H9 (cell line): ENCODE results near the gene TUT4. TPM values are rescaled to one million over a fixed set of nuclear protein-coding genes. Genes with fewer than 3 reads are reported as not detected.

ENCODE experiments used
- DNase-seq: peaks from one replicate; pipeline ENCODE4 v3.0.0-alpha.2; 2017
- H2AFZ ChIP-seq: one replicate; pipeline ENCODE4 v1.6.1; 2013; ENCODE audit warnings: mild to moderate bottlenecking, low read length, control low read depth, moderate library complexity
- H2AK5ac ChIP-seq: 2 replicates; pipeline ENCODE4 v1.6.1; 2013; ENCODE audit warnings: low read length, control low read depth, mixed read lengths; ENCODE audit not compliant: insufficient read length
- H2BK120ac ChIP-seq: one replicate; pipeline ENCODE4 v1.6.1; 2013; ENCODE audit warnings: low read depth, mild to moderate bottlenecking, low read length, control low read depth, inconsistent platforms; ENCODE audit not compliant: poor library complexity, severe bottlenecking
- H2BK12ac ChIP-seq: 2 replicates; pipeline ENCODE4 v1.6.1; 2013; ENCODE audit warnings: low read length, control low read depth, mixed read lengths, low read depth; ENCODE audit not compliant: insufficient read length
- H2BK15ac ChIP-seq: 2 replicates; pipeline ENCODE4 v1.6.1; 2013; ENCODE audit warnings: low read depth, low read length, control low read depth
- H2BK20ac ChIP-seq: one replicate; pipeline ENCODE4 v1.6.1; 2013; ENCODE audit warnings: low read depth, mild to moderate bottlenecking, low read length, control low read depth, inconsistent platforms; ENCODE audit not compliant: poor library complexity, severe bottlenecking
- H2BK5ac ChIP-seq: 2 replicates; pipeline ENCODE4 v1.6.1; 2013; ENCODE audit warnings: low read length, control low read depth, mixed read lengths; ENCODE audit not compliant: insufficient read length
- H3K14ac ChIP-seq: 2 replicates; pipeline ENCODE4 v1.6.1; 2013; ENCODE audit warnings: low read length, control low read depth; ENCODE audit not compliant: insufficient read depth
- H3K18ac ChIP-seq: 2 replicates; pipeline ENCODE4 v1.6.1; 2013; ENCODE audit warnings: low read depth, mild to moderate bottlenecking, mixed read lengths, low read length, control low read depth; ENCODE audit not compliant: insufficient read length
- H3K23ac ChIP-seq: 2 replicates; pipeline ENCODE4 v1.6.1; 2013; ENCODE audit warnings: low read length, control low read depth, mixed read lengths, low read depth; ENCODE audit not compliant: insufficient read length
- H3K23me2 ChIP-seq: 2 replicates; pipeline ENCODE4 v1.6.1; 2013; ENCODE audit warnings: low read depth, mild to moderate bottlenecking, mixed read lengths, low read length, control low read depth; ENCODE audit not compliant: insufficient read length, poor library complexity, severe bottlenecking
- H3K27ac ChIP-seq: 2 replicates; pipeline ENCODE4 v1.5.1; 2013; ENCODE audit warnings: low read length, control low read depth, mixed read lengths, low read depth; ENCODE audit not compliant: insufficient read length
- H3K27me3 ChIP-seq: 2 replicates; pipeline ENCODE4 v1.6.1; 2013; ENCODE audit warnings: low read length, control low read depth, inconsistent platforms; ENCODE audit not compliant: insufficient read depth
- H3K4ac ChIP-seq: 2 replicates; pipeline ENCODE4 v1.6.1; 2013; ENCODE audit warnings: low read depth, mild to moderate bottlenecking, control low read depth, inconsistent platforms, low read length, moderate library complexity
- H3K4me1 ChIP-seq: 2 replicates; pipeline ENCODE4 v1.6.1; 2013; ENCODE audit warnings: low read length, control low read depth, inconsistent platforms; ENCODE audit not compliant: insufficient read depth
- H3K4me2 ChIP-seq: 2 replicates; pipeline ENCODE4 v1.6.1; 2013; ENCODE audit warnings: low read length, control low read depth, mixed read lengths; ENCODE audit not compliant: insufficient read length, insufficient read depth
- H3K56ac ChIP-seq: 2 replicates; pipeline ENCODE4 v1.6.1; 2013; ENCODE audit warnings: low read depth, mild to moderate bottlenecking, mixed read lengths, low read length, control low read depth; ENCODE audit not compliant: insufficient read length
- H3K79me1 ChIP-seq: 2 replicates; pipeline ENCODE4 v1.6.1; 2013; ENCODE audit warnings: low read depth, mild to moderate bottlenecking, moderate library complexity, low read length, control low read depth, inconsistent platforms; ENCODE audit not compliant: insufficient read depth, poor library complexity, severe bottlenecking
- H3K79me2 ChIP-seq: 2 replicates; pipeline ENCODE4 v1.6.1; 2013; ENCODE audit warnings: low read length, control low read depth, inconsistent platforms; ENCODE audit not compliant: insufficient read depth
- H3K9ac ChIP-seq: 2 replicates; pipeline ENCODE4 v1.6.1; 2013; ENCODE audit warnings: low read length, control low read depth, mixed read lengths; ENCODE audit not compliant: insufficient read length; ENCODE audit errors: extremely low read depth
- H3K9me3 ChIP-seq: one replicate; pipeline ENCODE4 v1.6.1; 2013; ENCODE audit warnings: low read depth, low read length, inconsistent platforms; ENCODE audit not compliant: control insufficient read depth
- H3T11ph ChIP-seq: one replicate; pipeline ENCODE4 v1.6.1; 2013; ENCODE audit warnings: mild to moderate bottlenecking, low read length, control low read depth, inconsistent platforms
- H4K20me1 ChIP-seq: one replicate; pipeline ENCODE4 v1.6.1; 2013; ENCODE audit not compliant: control insufficient read depth, insufficient read length, insufficient read depth
- H4K5ac ChIP-seq: 2 replicates; pipeline ENCODE4 v1.6.1; 2013; ENCODE audit warnings: low read depth, mild to moderate bottlenecking, mixed read lengths, low read length, control low read depth; ENCODE audit not compliant: insufficient read length
- H4K8ac ChIP-seq: replicated peaks from 2 replicates; pipeline ENCODE4 v1.6.1; 2013; ENCODE audit warnings: low read length, control low read depth, mixed read lengths, low read depth; ENCODE audit not compliant: insufficient read length
- H4K91ac ChIP-seq: 2 replicates; pipeline ENCODE4 v1.6.1; 2013; ENCODE audit warnings: low read depth, mild to moderate bottlenecking, moderate library complexity, mixed read lengths, low read length, control low read depth; ENCODE audit not compliant: insufficient read length
- H3K27ac Mint-ChIP-seq, 3 experiments: 2 replicates in 2 of 3; 3 replicates in 1 of 3; pipeline ENCODE4 v1.8.0; 2020 to 2021; ENCODE audit warnings: mixed read lengths in 3 of 3, mild to moderate bottlenecking in 1 of 3, moderate library complexity in 1 of 3
- H3K27me3 Mint-ChIP-seq: 2 replicates; pipeline ENCODE4 v1.8.0; 2021; ENCODE audit warnings: low read depth, mild to moderate bottlenecking, moderate library complexity, mixed read lengths
- H3K36me3 Mint-ChIP-seq, 3 experiments: 2 replicates in 2 of 3; 3 replicates in 1 of 3; pipeline ENCODE4 v1.8.0; 2020 to 2021; ENCODE audit warnings: low read depth in 3 of 3, mixed read lengths in 3 of 3; ENCODE audit not compliant: insufficient read depth in 1 of 3
- H3K4me1 Mint-ChIP-seq, 2 experiments: 2 replicates each; pipeline ENCODE4 v1.8.0; 2020; ENCODE audit warnings: mixed read lengths in 2 of 2
- H3K4me3 Mint-ChIP-seq, 2 experiments: 2 replicates in 1 of 2; 3 replicates in 1 of 2; pipeline ENCODE4 v1.8.0; 2020 to 2021; ENCODE audit warnings: mild to moderate bottlenecking in 2 of 2, mixed read lengths in 2 of 2, moderate library complexity in 1 of 2
- H3K9me3 Mint-ChIP-seq, 2 experiments: 2 replicates in 1 of 2; 3 replicates in 1 of 2; pipeline ENCODE4 v1.8.0; 2020; ENCODE audit warnings: mild to moderate bottlenecking in 2 of 2, mixed read lengths in 2 of 2, moderate library complexity in 1 of 2
- CTCF ChIP-seq: fragments of 200-600 bp; sonication (generic); conservative IDR thresholded peaks from 3 replicates; pipeline ENCODE4 v1.8.0; 2021; ENCODE audit warnings: antibody characterized with exemption, mild to moderate bottlenecking
- WGBS: extraction: QIAGEN DNeasy Blood & Tissue Kit; methylation state at CpG from one replicate; pipeline ENCODE4 v1.1.7; 2013; ENCODE audit warnings: missing lambda C conversion rate, low lambda C conversion rate, mixed read lengths; ENCODE audit not compliant: insufficient read length; ENCODE audit errors: extremely low coverage; 5-methylcytosine and 5-hydroxymethylcytosine counted together
- total RNA-seq: library from RNA; stranded (reverse); gene quantifications from 2 replicates; pipeline ENCODE4 v1.2.1, GENCODE V29; 2021

TUT4 gene
- total RNA-seq, 1 experiment from 2014 or later, result 59.3 TPM

GRCh38 chr1:52572387-52572786 lies 19.5 kb upstream of the TUT4 start:
- Histone ChIP-seq H4K5ac (no peak overlapping the region), H4K20me1 (no peaks in the 10 kb centered on the region), H2BK20ac (no peak overlapping the region), H4K8ac (no peak overlapping the region), H3K27ac (no peak overlapping the region), H3K9me3 (no peaks in the 10 kb centered on the region), H2AFZ (no peak overlapping the region), H3K14ac (no peak overlapping the region), H3K4ac (no peak overlapping the region), H3K79me1 (no peaks in the 10 kb centered on the region), H4K91ac (no peak overlapping the region), H3K79me2 (no peaks in the 10 kb centered on the region), H3T11ph (no peak overlapping the region), H2BK5ac (no peak overlapping the region), H2AK5ac (no peak overlapping the region), H3K23ac (no peak overlapping the region), H3K18ac (no peak overlapping the region), H2BK120ac (no peak overlapping the region), H3K56ac (no peak overlapping the region), H3K9ac (no peak overlapping the region), H3K27me3 (no peaks in the 10 kb centered on the region), H3K4me2 (no peak overlapping the region), H2BK15ac (no peak overlapping the region), H3K4me1 (no peaks in the 10 kb centered on the region), H2BK12ac (no peak overlapping the region), H3K23me2 (no peaks in the 10 kb centered on the region)
- WGBS, result no CpG with 5 or more reads among the region's 4 CpGs
- TF ChIP-seq CTCF, result no peak
- Mint-ChIP-seq H3K27ac (no peak overlapping the region), H3K27me3 (peaks cover 5% of the 10 kb centered on the region), H3K9me3 (no peaks in the 10 kb centered on the region), H3K36me3 (no peaks in the 10 kb centered on the region; a peak in 1 of 7 replicates), H3K4me1 (peaks cover 13 to 16% of the 10 kb centered on the region in 2 experiments), H3K4me3 (no peak overlapping the region)
- no peak for DNase-seq
